Activated CD8-positive, alpha-beta T cell treated with anti-CD3 and anti-CD28 coated beads, Interleukin-2, amount 10 ng/mL, durations not matched to agents 7 days and 5 days (primary cell): ENCODE measurements around the gene LHFPL3. TPM values are rescaled to one million over a fixed set of nuclear protein-coding genes. Genes with fewer than 3 reads are reported as not detected.

Experiments used
- ATAC-seq: fragments of 150-1000 bp; cut with Tn5 transposase; one replicate; pipeline ENCODE4 v1.10.0; 2021; ENCODE audit warnings: moderate library complexity
- CTCF ChIA-PET: fragments of 350-600 bp; sonication (Branson Sonifier 250); formaldehyde crosslinking; loops from one replicate; lab custom pipeline; 2021; ENCODE audit warnings: antibody characterized with exemption; lab: Charles Lee
- POLR2A ChIA-PET: fragments of 350-600 bp; sonication (Branson Sonifier 250); formaldehyde crosslinking; loops from one replicate; lab custom pipeline; 2021; ENCODE audit warnings: antibody characterized with exemption; lab: Charles Lee
- DNase-seq: peaks from one replicate; pipeline ENCODE4 v3.0.0-alpha.2; 2020
- H3K27ac Mint-ChIP-seq: one replicate; pipeline ENCODE4 v1.8.0; 2021; ENCODE audit warnings: mild to moderate bottlenecking, mixed read lengths
- H3K27me3 Mint-ChIP-seq: one replicate; pipeline ENCODE4 v1.8.0; 2021; ENCODE audit warnings: low read depth, mixed read lengths
- H3K36me3 Mint-ChIP-seq: one replicate; pipeline ENCODE4 v1.8.0; 2021; ENCODE audit warnings: low read depth, mixed read lengths
- H3K4me1 Mint-ChIP-seq: one replicate; pipeline ENCODE4 v1.8.0; 2021; ENCODE audit warnings: low read depth, mixed read lengths
- H3K4me3 Mint-ChIP-seq: one replicate; pipeline ENCODE4 v1.8.0; 2021; ENCODE audit warnings: mild to moderate bottlenecking, mixed read lengths
- H3K9me3 Mint-ChIP-seq: one replicate; pipeline ENCODE4 v1.8.0; 2022; ENCODE audit warnings: mixed read lengths; ENCODE audit not compliant: insufficient read depth
- total RNA-seq, 2 experiments: library from RNA; stranded (reverse); gene quantifications; one replicate each; pipeline ENCODE4 v1.2.3, GENCODE V29; 2021

LHFPL3 gene
- total RNA-seq, 2 experiments from 2014 or later = not detected

DNA sequence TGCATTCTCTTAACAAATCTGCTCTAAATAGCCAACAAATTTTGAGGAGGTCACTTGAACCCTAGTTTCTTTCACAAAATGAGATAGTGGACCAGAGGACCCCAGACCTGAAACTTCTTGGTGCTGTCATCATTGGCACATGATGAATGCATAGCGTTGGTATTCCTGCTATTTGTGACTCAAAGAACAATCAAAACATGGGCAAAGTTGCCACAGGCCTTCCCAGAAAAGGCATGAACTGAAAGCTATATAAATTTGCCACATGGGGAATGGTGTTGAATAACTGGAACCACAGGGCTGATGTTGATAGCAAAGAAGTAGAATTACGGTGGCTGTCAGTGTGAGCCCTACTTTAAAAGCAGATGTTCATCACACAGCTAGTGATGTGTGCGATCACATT, 465.8 kb downstream of the LHFPL3 start:
- DNase-seq = no peak
- H3K27me3 Mint-ChIP-seq = peaks cover 13% of the 10 kb centered on the region
- ChIA-PET CTCF (no interaction called here), POLR2A (no interaction called here)
- H3K36me3 Mint-ChIP-seq = no peaks in the 10 kb centered on the region
- no peaks in the 10 kb centered on the region for H3K4me1 Mint-ChIP-seq
- ATAC-seq = no peak
- no peak overlapping the region for H3K27ac Mint-ChIP-seq
- no peaks in the 10 kb centered on the region for H3K9me3 Mint-ChIP-seq
- H3K4me3 Mint-ChIP-seq = no peak overlapping the region

DNA sequence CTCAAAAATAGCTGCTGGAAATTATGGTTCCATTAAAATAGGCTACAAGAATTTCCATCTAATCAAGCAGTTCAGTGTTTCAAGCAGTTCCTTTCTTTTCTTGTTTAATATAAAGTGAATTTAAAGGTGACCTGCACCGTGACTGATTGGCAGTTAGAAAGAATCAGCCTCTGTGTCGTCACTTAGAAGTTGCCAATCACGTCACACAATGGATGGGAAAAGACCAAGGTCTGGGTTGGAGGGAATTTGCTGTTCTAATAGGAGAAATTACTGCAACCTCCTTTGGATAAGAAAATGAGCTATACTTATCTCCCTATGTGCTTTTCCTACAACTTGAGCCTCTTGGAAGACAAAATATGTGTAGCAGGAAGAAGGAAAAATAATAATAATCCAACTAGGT, 466.2 kb downstream of the LHFPL3 start:
- Mint-ChIP-seq H3K9me3 (no peaks in the 10 kb centered on the region), H3K4me3 (no peak overlapping the region), H3K27ac (no peak overlapping the region), H3K27me3 (peaks cover 13% of the 10 kb centered on the region), H3K4me1 (no peaks in the 10 kb centered on the region), H3K36me3 (no peaks in the 10 kb centered on the region)
- ATAC-seq (no peak), DNase-seq (no peak)
- POLR2A ChIA-PET = no interaction called here
- CTCF ChIA-PET = no interaction called here

GRCh38 chr7:104795086-104795485, 466.7 kb downstream of the LHFPL3 start:
- H3K36me3 Mint-ChIP-seq = no peaks in the 10 kb centered on the region
- H3K9me3 Mint-ChIP-seq = no peaks in the 10 kb centered on the region
- POLR2A ChIA-PET = no interaction called here
- ATAC-seq (no peak), DNase-seq (no peak)
- peaks cover 14% of the 10 kb centered on the region for H3K27me3 Mint-ChIP-seq
- no peak overlapping the region for H3K27ac Mint-ChIP-seq
- H3K4me3 Mint-ChIP-seq = no peak overlapping the region
- H3K4me1 Mint-ChIP-seq = no peaks in the 10 kb centered on the region
- CTCF ChIA-PET = no interaction called here

DNA sequence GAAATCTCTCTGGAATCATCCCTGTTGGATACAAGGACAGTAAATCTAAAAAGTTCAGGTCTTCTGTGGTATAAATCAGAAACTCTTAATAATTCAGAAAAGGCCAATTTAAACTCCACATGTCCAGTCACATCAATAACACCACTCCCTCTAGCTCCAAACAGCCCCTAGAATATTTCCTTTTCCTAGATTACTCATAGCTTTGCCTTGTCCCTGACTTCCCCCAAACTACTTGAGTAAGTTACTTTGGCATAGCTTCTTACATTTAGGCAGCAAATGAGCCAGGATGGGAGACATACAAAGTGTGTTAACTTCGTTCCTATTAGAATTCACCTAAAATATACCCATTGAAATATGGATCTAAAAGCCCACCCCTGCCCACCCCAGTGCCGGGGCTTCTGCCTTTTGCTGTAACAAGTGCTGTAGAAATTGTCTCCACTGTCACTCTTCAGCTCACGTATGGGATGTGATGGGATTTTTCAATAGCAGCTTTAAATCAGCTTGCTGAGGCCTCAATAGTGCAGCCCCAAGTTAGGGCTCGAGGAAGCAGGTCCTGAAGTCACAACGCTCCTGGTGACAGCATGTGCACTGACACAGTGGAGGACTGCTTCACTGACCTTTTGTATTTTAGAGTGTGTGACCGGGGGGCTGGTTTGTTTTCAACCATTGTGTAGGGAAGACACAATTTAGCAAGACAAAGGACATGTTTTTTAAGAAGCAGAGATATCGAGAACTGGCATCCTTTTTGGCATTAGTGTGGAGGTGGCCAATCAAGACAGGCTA, 467.4 kb downstream of the LHFPL3 start:
- POLR2A ChIA-PET = no interaction called here
- Mint-ChIP-seq H3K9me3 (no peaks in the 10 kb centered on the region), H3K27ac (no peak overlapping the region), H3K4me1 (no peaks in the 10 kb centered on the region), H3K4me3 (no peak overlapping the region), H3K36me3 (no peaks in the 10 kb centered on the region), H3K27me3 (peaks cover 18% of the 10 kb centered on the region)
- CTCF ChIA-PET = no interaction called here
- no peak for DNase-seq
- no peak for ATAC-seq

GRCh38 chr7:104800307-104800706, 471.9 kb downstream of the LHFPL3 start:
- ATAC-seq (no peak), DNase-seq (no peak)
- no peak overlapping the region for H3K27ac Mint-ChIP-seq
- no peaks in the 10 kb centered on the region for H3K9me3 Mint-ChIP-seq
- no peaks in the 10 kb centered on the region for H3K4me1 Mint-ChIP-seq
- ChIA-PET POLR2A (no interaction called here), CTCF (no interaction called here)
- peaks cover 11% of the 10 kb centered on the region for H3K27me3 Mint-ChIP-seq
- no peak overlapping the region for H3K4me3 Mint-ChIP-seq
- no peaks in the 10 kb centered on the region for H3K36me3 Mint-ChIP-seq

- H3K4me3 Mint-ChIP-seq = no peak overlapping the region
- ChIA-PET POLR2A (no interaction called here), CTCF (no interaction called here)
- no peak for DNase-seq
- no peaks in the 10 kb centered on the region for H3K9me3 Mint-ChIP-seq
- peaks cover 9% of the 10 kb centered on the region for H3K27me3 Mint-ChIP-seq
- no peaks in the 10 kb centered on the region for H3K36me3 Mint-ChIP-seq
- H3K4me1 Mint-ChIP-seq = no peaks in the 10 kb centered on the region
- H3K27ac Mint-ChIP-seq = no peak overlapping the region
- ATAC-seq = no peak
These were observed 472.6 kb downstream of the LHFPL3 start for GRCh38 chr7:104801022-104801421.

GRCh38 chr7:104803931-104804330, 475.5 kb downstream of the LHFPL3 start:
- H3K36me3 Mint-ChIP-seq = no peaks in the 10 kb centered on the region
- ATAC-seq = no peak
- H3K4me1 Mint-ChIP-seq = no peaks in the 10 kb centered on the region
- H3K27me3 Mint-ChIP-seq = peaks cover 17% of the 10 kb centered on the region
- no peak for DNase-seq
- H3K4me3 Mint-ChIP-seq = no peak overlapping the region
- no peaks in the 10 kb centered on the region for H3K9me3 Mint-ChIP-seq
- ChIA-PET POLR2A (no interaction called here), CTCF (no interaction called here)
- H3K27ac Mint-ChIP-seq = no peak overlapping the region

GRCh38 chr7:104804696-104805095, 476.3 kb downstream of the LHFPL3 start:
- no peaks in the 10 kb centered on the region for H3K36me3 Mint-ChIP-seq
- peaks cover 16% of the 10 kb centered on the region for H3K27me3 Mint-ChIP-seq
- CTCF ChIA-PET = no interaction called here
- no peaks in the 10 kb centered on the region for H3K4me1 Mint-ChIP-seq
- no peak overlapping the region for H3K27ac Mint-ChIP-seq
- POLR2A ChIA-PET = no interaction called here
- DNase-seq = no peak
- no peak for ATAC-seq
- H3K4me3 Mint-ChIP-seq = no peak overlapping the region
- H3K9me3 Mint-ChIP-seq = no peaks in the 10 kb centered on the region

DNA sequence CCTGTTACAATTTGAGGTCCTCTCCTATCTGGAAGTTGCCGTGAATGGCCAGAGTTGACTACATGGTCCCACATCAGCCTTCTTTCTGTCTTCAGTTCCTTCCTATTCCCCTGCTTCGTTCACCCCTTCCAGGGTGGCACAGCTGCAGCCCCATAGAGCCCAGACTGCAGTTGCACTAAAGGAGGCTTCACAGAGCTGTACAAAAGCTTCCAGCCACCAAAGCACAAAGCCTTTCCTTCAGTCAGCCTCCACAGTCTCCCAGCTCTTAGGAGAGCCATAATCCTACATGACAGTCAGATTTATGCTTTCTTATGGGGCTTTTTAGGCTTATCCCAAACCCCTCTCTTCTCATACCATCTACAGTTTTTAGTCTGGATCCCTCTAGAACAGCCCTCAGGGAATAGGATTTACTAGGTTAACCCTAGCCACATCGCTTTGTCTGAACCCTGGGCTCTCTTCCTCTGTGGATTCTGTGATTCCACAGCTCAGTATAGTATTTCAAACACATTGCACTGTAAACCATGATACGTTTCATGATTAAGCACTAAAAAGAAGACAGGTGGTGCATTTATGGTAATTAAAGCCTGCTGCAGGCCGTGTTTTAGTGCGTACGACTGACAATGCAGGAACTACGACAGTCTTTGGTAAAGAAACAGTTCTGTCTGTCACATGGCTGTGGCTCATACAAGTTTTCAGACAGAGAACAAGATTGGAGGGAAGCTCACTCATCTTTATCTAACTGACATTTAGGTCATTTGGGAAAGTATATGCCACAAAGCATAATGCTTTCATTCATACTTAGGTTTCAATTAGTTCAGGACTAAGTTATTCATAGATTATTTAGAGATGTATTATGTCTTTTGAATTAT, 477.3 kb downstream of the LHFPL3 start:
- H3K4me3 Mint-ChIP-seq = no peak overlapping the region
- CTCF ChIA-PET = no interaction called here
- no peak for DNase-seq
- H3K4me1 Mint-ChIP-seq = no peaks in the 10 kb centered on the region
- H3K36me3 Mint-ChIP-seq = no peaks in the 10 kb centered on the region
- POLR2A ChIA-PET = no interaction called here
- no peaks in the 10 kb centered on the region for H3K9me3 Mint-ChIP-seq
- peaks cover 19% of the 10 kb centered on the region for H3K27me3 Mint-ChIP-seq
- ATAC-seq = no peak
- H3K27ac Mint-ChIP-seq = no peak overlapping the region

DNA sequence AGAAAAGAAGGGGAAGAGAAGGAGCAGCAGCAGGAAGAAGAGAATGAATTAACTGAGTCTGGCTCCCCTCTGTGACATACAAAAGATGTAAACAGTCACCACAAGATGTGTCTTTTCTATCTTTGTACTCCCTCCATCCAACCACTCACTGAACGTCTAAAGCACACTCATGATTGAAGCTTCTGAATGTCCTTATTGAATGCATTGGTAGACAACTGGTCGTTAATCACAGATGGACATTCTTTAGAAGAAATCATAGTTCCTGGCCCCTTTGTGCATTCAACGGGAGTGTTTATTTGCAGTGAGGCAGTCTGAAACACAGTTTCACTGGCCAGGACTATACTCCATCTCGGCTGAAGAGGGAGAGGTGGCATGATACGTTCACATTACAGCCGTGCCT, 479.3 kb downstream of the LHFPL3 start:
- no peak for DNase-seq
- Mint-ChIP-seq H3K27ac (no peak overlapping the region), H3K27me3 (peaks cover 19% of the 10 kb centered on the region), H3K9me3 (no peaks in the 10 kb centered on the region), H3K4me3 (no peak overlapping the region), H3K4me1 (no peaks in the 10 kb centered on the region), H3K36me3 (no peaks in the 10 kb centered on the region)
- ChIA-PET POLR2A (no interaction called here), CTCF (no interaction called here)
- ATAC-seq = no peak

DNA sequence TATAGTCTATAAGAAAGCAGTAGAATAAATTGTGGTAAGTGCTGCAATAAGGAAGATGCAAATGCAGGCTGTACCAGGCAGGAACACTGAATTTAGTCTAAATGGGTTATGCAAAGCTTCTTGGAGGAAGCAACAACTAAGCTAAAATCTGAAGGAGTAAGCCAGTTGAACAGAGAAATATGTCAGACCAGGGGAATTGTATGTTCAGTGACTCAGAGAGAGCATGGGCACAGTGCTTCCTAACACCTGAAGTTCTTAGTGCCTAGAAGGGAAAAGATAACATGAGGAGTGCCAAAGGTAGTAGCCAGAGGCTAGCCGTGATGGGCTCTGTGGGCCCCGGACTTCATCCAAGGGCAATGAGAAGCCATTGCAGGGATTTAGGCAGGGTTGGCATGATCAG, 481.5 kb downstream of the LHFPL3 start:
- Mint-ChIP-seq H3K27me3 (peaks cover 17% of the 10 kb centered on the region), H3K4me3 (no peak overlapping the region), H3K4me1 (no peaks in the 10 kb centered on the region), H3K27ac (no peak overlapping the region), H3K9me3 (no peaks in the 10 kb centered on the region), H3K36me3 (no peaks in the 10 kb centered on the region)
- CTCF ChIA-PET = no interaction called here
- DNase-seq (no peak), ATAC-seq (no peak)
- POLR2A ChIA-PET = no interaction called here

- no peaks in the 10 kb centered on the region for H3K36me3 Mint-ChIP-seq
- peaks cover 9% of the 10 kb centered on the region for H3K27me3 Mint-ChIP-seq
- H3K4me1 Mint-ChIP-seq = no peaks in the 10 kb centered on the region
- CTCF ChIA-PET = no interaction called here
- POLR2A ChIA-PET = interaction anchor here (0.6 kb wide), 1 partner anchor 45 kb away, joined by 3 read pairs; no protein-coding TSS in a partner anchor
- no peaks in the 10 kb centered on the region for H3K9me3 Mint-ChIP-seq
- H3K4me3 Mint-ChIP-seq = no peak overlapping the region
- ATAC-seq (no peak), DNase-seq (no peak)
- H3K27ac Mint-ChIP-seq = no peak overlapping the region
These were observed 485.7 kb downstream of the LHFPL3 start for GRCh38 chr7:104814126-104814525.
